DMS53 (cell line): ENCODE results near the gene RYR2.
"Not testable (repeated sequence)": the region's sequence is repeated elsewhere in the genome, so short reads cannot be mapped to it uniquely, and the experiment has no call there.

ENCODE experiments used
- DNase-seq: peaks from one replicate; lab custom pipeline; 2025; lab: John Stamatoyannopoulos, UW

The RYR2 gene

GRCh38 chr1:237145379-237146135, 103.6 kb downstream of the RYR2 start:
- DNase-seq, result no peak

- DNase-seq, result no peak
Measured at GRCh38 chr1:237146241-237146640, 104.3 kb downstream of the RYR2 start.

GRCh38 chr1:237149857-237150256, 107.9 kb downstream of the RYR2 start:
- DNase-seq, result no peak

- not testable (repeated sequence) for DNase-seq
Measured at GRCh38 chr1:237151979-237152378, 110.0 kb downstream of the RYR2 start.

GRCh38 chr1:237152506-237153335, 110.7 kb downstream of the RYR2 start:
- DNase-seq, result peak; percentile 47

GRCh38 chr1:237154157-237154556, 112.2 kb downstream of the RYR2 start:
- DNase-seq, result no peak

GRCh38 chr1:237164406-237165352, 122.7 kb downstream of the RYR2 start:
- DNase-seq, result no peak

- DNase-seq, result no peak
Measured at GRCh38 chr1:237166086-237166485, 124.1 kb downstream of the RYR2 start.

GRCh38 chr1:237166593-237167101, 124.7 kb downstream of the RYR2 start:
- no peak for DNase-seq

- no peak for DNase-seq
Measured at GRCh38 chr1:237170149-237170548, 128.2 kb downstream of the RYR2 start.

GRCh38 chr1:237171454-237172117, 129.6 kb downstream of the RYR2 start:
- no peak for DNase-seq

GRCh38 chr1:237172118-237172485, 130.1 kb downstream of the RYR2 start:
- DNase-seq, result no peak

- no peak for DNase-seq
Measured at GRCh38 chr1:237179503-237179902, 137.5 kb downstream of the RYR2 start.

GRCh38 chr1:237180256-237180655, 138.3 kb downstream of the RYR2 start:
- no peak for DNase-seq

GRCh38 chr1:237181743-237182317, 139.8 kb downstream of the RYR2 start:
- peak; percentile 13 for DNase-seq

- DNase-seq, result no peak
Measured at GRCh38 chr1:237183963-237184540, 142.1 kb downstream of the RYR2 start.

- no peak for DNase-seq
Measured at GRCh38 chr1:237186675-237187074, 144.7 kb downstream of the RYR2 start.

GRCh38 chr1:237187842-237188241, 145.9 kb downstream of the RYR2 start:
- DNase-seq, result no peak

GRCh38 chr1:237191403-237191802, 149.4 kb downstream of the RYR2 start:
- DNase-seq, result no peak
